Measurements from ENCODE around the gene COL15A1.
"Not testable (repeated sequence)": the region's sequence is repeated elsewhere in the genome, so short reads cannot be mapped to it uniquely, and the experiment has no call there.

Gene COL15A1

DNA sequence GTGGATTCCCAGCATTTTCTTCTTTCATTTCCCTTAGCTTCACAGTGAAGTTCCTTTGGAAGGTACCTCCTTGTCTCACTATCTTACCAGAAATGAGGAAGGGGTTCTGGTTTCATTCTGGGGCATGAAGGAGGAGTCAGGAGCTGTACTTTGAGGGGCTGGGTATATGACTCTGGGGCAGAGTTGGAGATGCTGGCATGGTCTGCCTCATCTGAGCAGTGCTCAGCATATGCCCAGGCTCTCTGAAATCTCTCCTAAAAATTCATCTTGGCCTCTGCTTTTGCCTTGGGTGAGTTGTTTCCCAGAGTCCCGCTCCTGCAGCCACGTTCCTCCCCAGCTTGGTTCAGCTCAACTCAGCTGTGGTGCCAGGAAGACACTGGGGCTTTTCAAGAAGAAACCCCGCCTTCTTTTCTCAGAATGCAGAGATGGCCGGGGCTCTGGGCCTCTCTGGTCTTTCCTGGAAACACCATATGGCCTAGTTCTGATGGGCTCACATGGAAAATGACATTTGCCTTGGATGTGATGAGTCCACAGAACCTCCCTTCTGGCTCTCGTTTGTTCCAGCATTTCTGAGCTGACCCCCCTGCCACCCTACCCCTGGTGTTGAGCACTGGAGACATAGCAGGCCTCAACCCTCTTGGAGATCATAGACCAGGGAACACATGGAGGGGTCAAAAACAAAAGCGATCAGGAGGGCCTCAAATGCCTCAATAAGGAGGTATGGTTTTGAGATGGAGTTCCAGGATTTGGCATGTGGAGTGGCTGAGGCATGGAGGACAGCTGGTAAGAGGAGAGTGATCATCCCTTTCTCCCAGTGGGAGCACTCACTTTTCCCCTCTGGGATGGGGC lies 149.2 kb downstream of the COL15A1 start:
- TF ChIP-seq, protein P1, sequence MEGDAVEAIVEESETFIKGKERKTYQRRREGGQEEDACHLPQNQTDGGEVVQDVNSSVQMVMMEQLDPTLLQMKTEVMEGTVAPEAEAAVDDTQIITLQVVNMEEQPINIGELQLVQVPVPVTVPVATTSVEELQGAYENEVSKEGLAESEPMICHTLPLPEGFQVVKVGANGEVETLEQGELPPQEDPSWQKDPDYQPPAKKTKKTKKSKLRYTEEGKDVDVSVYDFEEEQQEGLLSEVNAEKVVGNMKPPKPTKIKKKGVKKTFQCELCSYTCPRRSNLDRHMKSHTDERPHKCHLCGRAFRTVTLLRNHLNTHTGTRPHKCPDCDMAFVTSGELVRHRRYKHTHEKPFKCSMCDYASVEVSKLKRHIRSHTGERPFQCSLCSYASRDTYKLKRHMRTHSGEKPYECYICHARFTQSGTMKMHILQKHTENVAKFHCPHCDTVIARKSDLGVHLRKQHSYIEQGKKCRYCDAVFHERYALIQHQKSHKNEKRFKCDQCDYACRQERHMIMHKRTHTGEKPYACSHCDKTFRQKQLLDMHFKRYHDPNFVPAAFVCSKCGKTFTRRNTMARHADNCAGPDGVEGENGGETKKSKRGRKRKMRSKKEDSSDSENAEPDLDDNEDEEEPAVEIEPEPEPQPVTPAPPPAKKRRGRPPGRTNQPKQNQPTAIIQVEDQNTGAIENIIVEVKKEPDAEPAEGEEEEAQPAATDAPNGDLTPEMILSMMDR (IDR thresholded peaks at IDR 0.05; ENCODE audit: low read depth, low read length): no peak
- no peak for DNase-seq (ENCODE audit: low read depth in 2 of 2)
- no peak overlapping the region for H3K4me3 ChIP-seq (replicated peaks in 1 of 2; ENCODE audit: low read depth in 2 of 2, low read length in 2 of 2)

DNA sequence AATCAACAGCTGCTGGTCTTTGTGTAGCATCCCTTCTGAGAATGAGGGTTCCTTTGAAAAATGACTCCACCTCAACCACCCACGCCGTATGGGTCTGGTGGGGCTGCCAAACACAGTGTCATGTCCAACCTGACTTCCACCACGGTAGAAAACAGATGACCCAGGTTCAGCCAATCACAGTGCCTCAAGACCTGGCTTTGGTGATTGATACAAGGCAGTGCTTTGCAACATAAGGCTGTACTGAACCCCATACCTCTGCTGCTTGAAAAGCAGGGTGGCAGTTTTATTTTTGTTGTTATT lies 149.7 kb downstream of the COL15A1 start:
- H3K4me3 ChIP-seq (replicated peaks in 1 of 2; ENCODE audit: low read depth in 2 of 2, low read length in 2 of 2): no peak overlapping the region
- no peak for DNase-seq (ENCODE audit: low read depth in 2 of 2)

DNA sequence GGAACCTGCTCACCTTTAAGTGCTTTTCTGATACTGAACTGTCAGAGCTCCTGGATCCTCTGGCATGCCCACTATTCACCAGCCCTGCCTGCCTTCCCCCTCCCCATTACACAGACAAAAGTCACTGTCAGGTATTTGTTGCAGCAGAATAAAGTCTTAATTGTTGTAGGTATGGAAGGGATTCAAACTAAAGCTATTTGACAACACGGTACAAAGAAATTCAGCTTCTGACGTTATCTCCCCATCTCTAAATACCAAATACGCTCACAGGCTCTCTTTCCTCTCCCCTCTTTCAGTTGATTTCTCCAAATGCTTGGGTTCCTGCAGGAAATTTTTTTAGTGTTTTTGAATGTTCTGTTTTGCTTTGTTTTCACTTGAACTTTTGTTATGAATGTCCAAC lies 151.9 kb downstream of the COL15A1 start:
- TF ChIP-seq, protein P1 (IDR thresholded peaks at IDR 0.05; ENCODE audit: low read depth, low read length): no peak
- no peak overlapping the region for H3K4me3 ChIP-seq (replicated peaks in 1 of 2; ENCODE audit: low read depth in 2 of 2, low read length in 2 of 2)
- DNase-seq (ENCODE audit: low read depth in 2 of 2): no peak

More for the DNA sequence above, 149.7 kb downstream of the COL15A1 start:
- TF ChIP-seq, protein P1 (IDR thresholded peaks at IDR 0.05; ENCODE audit: low read depth, low read length): no peak

DNA sequence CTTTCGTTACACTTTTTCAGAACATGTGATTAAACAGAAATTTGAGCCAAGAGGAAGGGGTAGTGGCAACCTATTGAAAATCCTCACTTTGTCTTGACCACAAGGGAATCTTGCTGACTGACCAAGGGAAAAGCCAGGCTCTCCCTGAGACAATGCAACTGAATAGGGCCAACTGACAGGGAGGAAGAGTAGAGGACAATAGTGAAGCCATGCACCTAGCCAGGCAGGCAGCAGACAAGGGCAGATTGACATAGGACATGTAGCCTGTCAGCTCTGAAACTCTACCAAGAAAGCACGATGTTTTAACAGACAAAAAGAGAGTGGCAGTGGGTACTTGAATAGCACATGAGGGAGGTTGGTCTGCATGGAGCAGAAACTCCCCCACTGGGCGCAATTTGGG lies 152.7 kb downstream of the COL15A1 start:
- TF ChIP-seq, protein P1 (IDR thresholded peaks at IDR 0.05; ENCODE audit: low read depth, low read length): no peak

DNA sequence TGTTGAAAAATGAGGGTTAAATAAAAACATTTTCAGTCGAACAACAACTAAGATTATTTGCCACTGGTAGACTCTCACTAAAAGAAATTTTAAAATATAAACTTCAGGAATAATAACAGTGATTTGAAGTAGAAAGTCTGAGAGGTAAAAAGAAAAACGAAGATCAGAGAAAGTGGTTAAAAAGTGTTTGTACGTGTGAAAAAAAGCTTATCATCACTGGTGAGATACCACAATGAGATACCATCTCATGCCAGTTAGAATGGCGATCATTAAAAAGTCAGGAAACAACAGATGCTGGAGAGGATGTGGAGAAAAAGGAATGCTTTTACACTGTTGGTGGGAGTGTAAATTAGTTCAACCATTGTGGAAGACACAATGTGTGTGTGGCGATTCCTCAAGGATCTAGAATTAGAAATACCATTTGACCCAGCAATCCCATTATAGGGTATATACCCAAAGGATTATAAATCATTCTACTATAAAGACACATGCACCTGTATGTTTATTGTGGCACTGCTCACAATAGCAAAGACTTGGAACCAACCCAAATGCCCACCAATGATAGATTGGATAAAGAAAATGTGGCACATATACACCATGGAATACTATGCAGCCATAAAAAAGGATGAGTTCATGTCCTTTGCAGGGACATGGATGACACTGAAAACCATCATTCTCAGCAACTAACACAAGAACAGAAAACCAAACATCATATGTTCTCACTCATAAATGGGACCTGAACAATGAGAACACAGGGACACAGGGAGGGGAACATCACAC lies 156.3 kb downstream of the COL15A1 start:
- H3K4me3 ChIP-seq (replicated peaks in 1 of 2; ENCODE audit: low read depth in 2 of 2, low read length in 2 of 2); DNase-seq (ENCODE audit: low read depth in 2 of 2): not testable (repeated sequence)

More for the DNA sequence above, 152.7 kb downstream of the COL15A1 start:
- no peak for DNase-seq (ENCODE audit: low read depth in 2 of 2)
- H3K4me3 ChIP-seq (replicated peaks in 1 of 2; ENCODE audit: low read depth in 2 of 2, low read length in 2 of 2): no peak overlapping the region

DNA sequence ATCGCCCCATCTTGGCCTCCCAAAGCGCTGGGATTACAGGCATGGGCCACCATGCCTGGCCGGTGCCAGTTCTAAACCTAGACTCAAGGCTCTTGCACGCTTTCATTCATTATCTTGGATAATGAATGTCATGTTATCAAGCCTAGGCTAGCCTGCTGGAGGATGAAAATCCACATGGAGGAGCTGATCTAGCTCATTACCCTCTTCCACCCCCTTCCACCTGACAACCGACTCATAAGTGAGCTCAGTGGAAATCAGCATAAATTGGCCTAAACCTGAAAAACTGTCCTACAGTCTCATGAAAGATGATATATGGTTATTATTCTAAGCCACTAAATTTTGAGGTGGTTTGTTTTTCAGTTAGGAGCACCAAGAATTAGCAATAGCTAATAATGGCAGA lies 157.6 kb downstream of the COL15A1 start:
- no peak for DNase-seq (ENCODE audit: low read depth in 2 of 2)
- H3K4me3 ChIP-seq (replicated peaks in 1 of 2; ENCODE audit: low read depth in 2 of 2, low read length in 2 of 2): no peak overlapping the region
- TF ChIP-seq, protein P1 (IDR thresholded peaks at IDR 0.05; ENCODE audit: low read depth, low read length): no peak

DNA sequence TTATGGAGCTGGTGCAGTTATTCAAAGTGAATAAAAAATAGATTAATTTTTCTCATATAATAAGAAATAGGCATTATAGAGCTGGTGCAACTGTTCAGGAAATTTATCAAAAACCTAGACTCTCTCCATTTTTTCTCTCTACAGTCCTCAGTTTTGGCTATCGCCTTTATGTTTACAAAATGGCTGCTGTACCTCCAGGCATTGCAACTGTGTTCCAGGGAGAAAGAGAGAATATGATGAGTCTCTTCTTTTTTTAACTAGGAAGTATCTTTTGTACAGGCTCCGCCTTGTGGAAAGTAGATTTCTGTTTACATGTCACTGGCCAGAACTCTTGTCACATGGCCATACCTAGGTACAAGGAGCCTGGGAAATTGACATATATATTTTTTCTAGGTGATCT lies 158.1 kb downstream of the COL15A1 start:
- TF ChIP-seq, protein P1 (IDR thresholded peaks at IDR 0.05; ENCODE audit: low read depth, low read length): no peak
- no peak overlapping the region for H3K4me3 ChIP-seq (replicated peaks in 1 of 2; ENCODE audit: low read depth in 2 of 2, low read length in 2 of 2)
- no peak for DNase-seq (ENCODE audit: low read depth in 2 of 2)

Data from cardiac fibroblast (primary cell).